Activated B cell treated with CpG ODN at 0.5 μM for 24 hours (primary cell): ENCODE data around the gene PTMS. TPM values are rescaled to one million over a fixed set of nuclear protein-coding genes. Genes with fewer than 3 reads are reported as not detected.
A peak's percentile ranks its signal among the peaks of the same experiment; 100 is the strongest.

Source experiments
- ATAC-seq: fragments of 200-7000 bp; cut with Tn5 transposase; one replicate; pipeline ENCODE4 v1.10.0; 2021; ENCODE audit warnings: low read depth, mild to moderate bottlenecking, moderate library complexity
- CTCF ChIA-PET: fragments of 350-600 bp; sonication (Branson Sonifier 250); formaldehyde crosslinking; loops from one replicate; lab custom pipeline; 2021; ENCODE audit warnings: antibody characterized with exemption; lab: Charles Lee
- POLR2A ChIA-PET: fragments of 350-600 bp; sonication (Branson Sonifier 250); formaldehyde crosslinking; loops from one replicate; lab custom pipeline; 2021; ENCODE audit warnings: antibody characterized with exemption; lab: Charles Lee
- DNase-seq: peaks from one replicate; pipeline ENCODE4 v3.0.0; 2022
- H3K27ac Mint-ChIP-seq: one replicate; pipeline ENCODE4 v1.8.0; 2020; ENCODE audit warnings: mixed read lengths
- H3K27me3 Mint-ChIP-seq: one replicate; pipeline ENCODE4 v1.8.0; 2021; ENCODE audit warnings: mixed read lengths
- H3K36me3 Mint-ChIP-seq: one replicate; pipeline ENCODE4 v1.8.0; 2021; ENCODE audit warnings: low read depth, mixed read lengths
- H3K4me1 Mint-ChIP-seq: one replicate; pipeline ENCODE4 v1.8.0; 2021; ENCODE audit warnings: mixed read lengths
- H3K4me3 Mint-ChIP-seq: one replicate; pipeline ENCODE4 v1.8.0; 2020; ENCODE audit warnings: mild to moderate bottlenecking, mixed read lengths
- H3K9me3 Mint-ChIP-seq: one replicate; pipeline ENCODE4 v1.8.0; 2020; ENCODE audit warnings: mixed read lengths
- CTCF ChIP-seq: fragments of 200-600 bp; IDR thresholded peaks from one replicate; pipeline ENCODE4 v1.8.0; 2022; ENCODE audit warnings: antibody characterized with exemption, mild to moderate bottlenecking
- intact Hi-C: fragments of 100-400 bp; cut with micrococcal nuclease; formaldehyde crosslinking; loops from one replicate; pipeline ENCODE4 v1.15.1; 2024
- total RNA-seq: library from RNA; stranded (reverse); gene quantifications from 2 replicates; pipeline ENCODE4 v1.2.3, GENCODE V29; 2022

Gene PTMS
- total RNA-seq, 1 donor from 2014 or later = 4.8 TPM

DNA sequence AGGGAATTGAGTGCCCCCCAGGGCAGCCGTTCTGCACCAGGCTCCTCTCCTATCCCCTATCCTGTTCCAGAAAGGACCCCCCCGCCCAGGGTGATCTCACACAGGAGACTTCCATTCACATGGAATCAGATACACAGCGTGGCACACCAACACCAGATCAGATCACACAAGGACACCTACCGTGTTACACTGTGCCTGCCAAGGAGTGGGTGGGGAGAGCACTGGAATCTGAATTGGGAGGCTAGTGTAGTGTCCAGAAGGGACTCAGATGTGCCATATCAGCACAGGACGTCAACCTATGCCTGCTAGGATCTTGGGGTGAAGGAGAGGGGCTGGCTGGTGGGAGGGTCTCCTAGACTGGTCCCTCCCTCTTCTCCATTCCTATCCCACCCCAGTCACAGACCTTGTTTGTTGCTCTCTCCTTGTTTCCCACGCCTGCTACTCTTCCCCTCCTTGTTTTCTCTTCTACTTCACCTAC lies 2.3 kb downstream of the PTMS start:
- no peaks in the 10 kb centered on the region for H3K36me3 Mint-ChIP-seq
- H3K27me3 Mint-ChIP-seq = peaks cover 57% of the 10 kb centered on the region
- DNase-seq = no peak
- peak overlapping the region; percentile 25 for H3K27ac Mint-ChIP-seq
- ChIA-PET CTCF (interaction anchor here (1.1 kb wide), 1 partner anchor 9 kb away, joined by 3 read pairs; no protein-coding TSS in a partner anchor), POLR2A (interaction anchor here (1.6 kb wide), 1 partner anchor 45 kb away, joined by 3 read pairs; the partner anchor contains the start of gene COPS7A)
- peak overlapping the region; percentile 21 for H3K4me3 Mint-ChIP-seq
- TF ChIP-seq CTCF = no peak
- ATAC-seq = no peak
- intact Hi-C loops = no loop called here
- no peaks in the 10 kb centered on the region for H3K9me3 Mint-ChIP-seq
- H3K4me1 Mint-ChIP-seq = peaks cover 36% of the 10 kb centered on the region

GRCh38 chr12:6768990-6769389 lies 2.8 kb downstream of the PTMS start:
- H3K4me1 Mint-ChIP-seq = peaks cover 36% of the 10 kb centered on the region
- TF ChIP-seq CTCF = no peak
- CTCF ChIA-PET = no interaction called here
- no peaks in the 10 kb centered on the region for H3K9me3 Mint-ChIP-seq
- ATAC-seq (no peak), DNase-seq (no peak)
- H3K36me3 Mint-ChIP-seq = no peaks in the 10 kb centered on the region
- no peak overlapping the region for H3K27ac Mint-ChIP-seq
- H3K4me3 Mint-ChIP-seq = no peak overlapping the region
- peaks cover 58% of the 10 kb centered on the region for H3K27me3 Mint-ChIP-seq
- POLR2A ChIA-PET = no interaction called here
- intact Hi-C loops = no loop called here

- no peak overlapping the region for H3K27ac Mint-ChIP-seq
- ChIA-PET POLR2A (no interaction called here), CTCF (no interaction called here)
- H3K9me3 Mint-ChIP-seq = no peaks in the 10 kb centered on the region
- H3K36me3 Mint-ChIP-seq = no peaks in the 10 kb centered on the region
- ATAC-seq (no peak), DNase-seq (no peak)
- H3K27me3 Mint-ChIP-seq = peaks cover 60% of the 10 kb centered on the region
- TF ChIP-seq CTCF = no peak
- peaks cover 30% of the 10 kb centered on the region for H3K4me1 Mint-ChIP-seq
- intact Hi-C loops = no loop called here
- H3K4me3 Mint-ChIP-seq = no peak overlapping the region
These were observed 3.5 kb downstream of the PTMS start for GRCh38 chr12:6769666-6770065.

- ATAC-seq (no peak), DNase-seq (no peak)
- no peaks in the 10 kb centered on the region for H3K36me3 Mint-ChIP-seq
- ChIA-PET CTCF (no interaction called here), POLR2A (interaction anchor here (2.4 kb wide), 1 partner anchor 17 kb away, joined by 8 read pairs; the partner anchor contains the start of gene MLF2)
- no peak overlapping the region for H3K4me3 Mint-ChIP-seq
- no peak overlapping the region for H3K27ac Mint-ChIP-seq
- peaks cover 29% of the 10 kb centered on the region for H3K4me1 Mint-ChIP-seq
- H3K27me3 Mint-ChIP-seq = peaks cover 62% of the 10 kb centered on the region
- intact Hi-C loops = no loop called here
- H3K9me3 Mint-ChIP-seq = no peaks in the 10 kb centered on the region
- TF ChIP-seq CTCF = no peak
These were observed 3.9 kb downstream of the PTMS start for GRCh38 chr12:6770094-6770493.

GRCh38 chr12:6770600-6770999 lies 4.4 kb downstream of the PTMS start:
- H3K36me3 Mint-ChIP-seq = no peaks in the 10 kb centered on the region
- intact Hi-C loops = no loop called here
- TF ChIP-seq CTCF = no peak
- DNase-seq (no peak), ATAC-seq (no peak)
- H3K27ac Mint-ChIP-seq = no peak overlapping the region
- CTCF ChIA-PET = interaction anchor here (1.0 to 1.1 kb wide), 2 partner anchors 17 to 54 kb away, joined by 3 read pairs; no protein-coding TSS in a partner anchor
- H3K4me3 Mint-ChIP-seq = no peak overlapping the region
- POLR2A ChIA-PET = interaction anchor here (2.4 kb wide), 1 partner anchor 17 kb away, joined by 8 read pairs; the partner anchor contains the start of gene MLF2
- peaks cover 63% of the 10 kb centered on the region for H3K27me3 Mint-ChIP-seq
- peaks cover 24% of the 10 kb centered on the region for H3K4me1 Mint-ChIP-seq
- no peaks in the 10 kb centered on the region for H3K9me3 Mint-ChIP-seq
